GM11168 (cell line): ENCODE data around the gene GNA12.

ENCODE experiments used
- in situ Hi-C: fragments of 300-500 bp; cut with MboI; formaldehyde crosslinking; loops from one replicate; pipeline ENCODE4 v1.12.0; 2022; ENCODE audit warnings: low sequenced_read_pairs; ENCODE audit not compliant: unreplicated experiment

Gene GNA12

DNA sequence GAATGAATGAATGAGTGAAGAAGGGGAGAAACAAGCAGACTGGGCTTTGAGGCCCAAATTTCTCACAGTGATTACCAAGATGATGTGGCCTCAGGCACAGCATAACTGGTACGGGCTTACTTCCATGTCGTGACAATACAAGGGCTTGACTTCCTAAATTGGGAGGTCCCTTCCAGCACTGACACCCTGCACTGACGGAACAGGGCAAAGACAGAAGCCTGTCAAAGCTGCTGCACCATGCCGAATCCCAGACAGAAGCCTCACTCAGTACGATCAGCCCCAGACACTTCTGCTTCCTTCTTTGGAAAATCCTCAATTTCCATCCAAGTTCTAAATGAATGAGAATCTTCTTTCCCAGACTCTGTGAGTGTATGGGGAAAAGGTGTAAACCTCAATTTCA is 51.9 kb downstream of the GNA12 start:
- in situ Hi-C loops = no loop called here

GRCh38 chr7:2791390-2791789 is 52.7 kb downstream of the GNA12 start:
- in situ Hi-C loops = no loop called here

GRCh38 chr7:2787251-2787951 is 56.7 kb downstream of the GNA12 start:
- in situ Hi-C loops = no loop called here

DNA sequence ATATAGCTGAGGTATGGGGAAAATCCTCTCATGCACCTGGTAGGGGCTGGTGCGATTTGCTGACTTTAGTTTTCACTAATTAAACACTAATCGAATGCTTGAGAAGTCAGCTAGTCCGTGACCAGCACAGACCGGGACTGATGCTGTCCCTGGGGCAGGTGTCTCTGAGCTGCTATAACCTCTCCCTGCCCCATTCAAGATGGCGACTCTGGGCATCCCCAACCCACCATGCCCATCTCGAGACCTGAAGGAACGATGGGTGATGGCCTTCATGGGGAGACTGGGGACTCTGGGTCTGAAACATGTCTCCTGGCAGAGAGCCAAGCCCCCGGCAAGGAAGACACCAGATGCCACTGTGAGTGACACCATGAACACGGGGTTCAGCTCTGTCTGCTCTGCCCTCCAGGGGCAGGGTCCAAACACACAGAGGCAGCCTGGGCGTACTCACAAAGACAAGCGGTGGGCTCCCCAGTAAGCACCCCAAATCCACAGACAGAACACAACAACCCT is 57.4 kb downstream of the GNA12 start:
- in situ Hi-C loops = no loop called here

DNA sequence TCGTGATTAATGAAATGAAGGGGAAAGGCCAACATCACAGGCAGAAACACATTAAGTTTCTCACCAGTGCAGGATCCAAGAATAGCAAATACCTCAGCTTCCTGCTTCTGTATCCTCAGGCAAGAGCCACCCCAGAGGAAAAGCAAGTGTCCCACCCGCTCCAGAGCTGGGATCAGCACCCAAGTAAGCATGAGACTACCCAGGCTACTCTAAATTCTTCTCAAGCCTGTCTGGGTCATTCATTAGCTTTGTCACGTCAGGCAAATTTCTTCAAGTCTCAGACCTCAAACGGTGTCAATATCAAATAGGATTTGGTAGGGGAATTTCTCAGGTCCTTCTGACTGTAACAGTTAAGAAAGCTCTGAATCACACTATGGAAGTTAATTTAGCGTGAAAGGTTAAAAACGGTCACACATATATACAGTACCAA is 59.0 kb downstream of the GNA12 start:
- in situ Hi-C loops = no loop called here

GRCh38 chr7:2782565-2782964 is 61.5 kb downstream of the GNA12 start:
- in situ Hi-C loops = no loop called here

- in situ Hi-C loops = no loop called here
Observed at GRCh38 chr7:2782121-2782520, 62.0 kb downstream of the GNA12 start.

DNA sequence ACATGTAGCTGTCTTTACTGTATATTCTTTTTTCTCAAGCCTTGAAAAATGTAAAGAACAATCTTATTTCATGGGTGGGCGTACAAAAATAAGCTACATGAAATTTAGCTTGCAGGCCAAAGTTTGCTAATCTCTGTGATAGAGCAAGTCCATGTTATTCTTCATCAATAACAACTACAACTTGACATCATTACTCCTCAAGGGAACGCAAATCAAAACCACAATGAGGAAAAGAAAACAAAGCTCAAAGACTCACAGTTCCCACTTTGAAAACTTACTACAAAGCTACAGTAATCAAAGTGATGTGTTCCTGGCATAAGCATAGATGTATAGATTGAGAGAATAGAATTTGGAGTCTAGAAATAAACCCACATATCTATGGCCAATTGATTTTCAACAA is 62.5 kb downstream of the GNA12 start:
- in situ Hi-C loops = no loop called here

- in situ Hi-C loops = no loop called here
Observed at GRCh38 chr7:2779051-2779450, 65.1 kb downstream of the GNA12 start.

DNA sequence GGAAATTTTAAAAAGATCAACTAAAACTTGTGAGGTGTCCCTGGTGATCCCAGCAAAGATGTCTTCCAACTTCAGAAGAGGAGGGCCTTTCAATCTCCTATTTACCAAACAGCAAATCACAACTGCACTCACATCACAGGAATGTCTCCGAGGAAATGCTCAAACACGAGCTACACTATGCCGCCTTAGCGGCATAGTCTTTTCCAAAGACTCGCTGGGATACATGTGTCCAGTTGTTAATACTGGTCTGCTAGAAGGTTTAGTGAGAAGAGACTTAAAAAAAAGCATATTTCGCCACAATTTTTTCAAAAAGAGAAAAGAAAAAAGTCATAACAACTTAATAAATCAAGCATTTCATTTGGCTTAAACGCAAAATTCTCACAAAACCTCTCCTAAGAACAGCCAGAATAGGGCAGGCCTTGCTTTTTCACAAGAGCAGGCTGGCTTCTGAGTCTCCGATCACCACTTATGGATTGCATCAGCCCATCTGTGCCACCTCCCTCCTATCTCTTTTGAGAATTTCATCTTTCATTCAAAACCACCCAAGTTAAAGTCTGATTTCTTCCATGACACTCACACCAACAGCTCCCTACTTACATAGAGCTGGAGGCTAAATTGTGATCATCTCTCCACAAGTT is 66.1 kb downstream of the GNA12 start:
- in situ Hi-C loops = no loop called here

DNA sequence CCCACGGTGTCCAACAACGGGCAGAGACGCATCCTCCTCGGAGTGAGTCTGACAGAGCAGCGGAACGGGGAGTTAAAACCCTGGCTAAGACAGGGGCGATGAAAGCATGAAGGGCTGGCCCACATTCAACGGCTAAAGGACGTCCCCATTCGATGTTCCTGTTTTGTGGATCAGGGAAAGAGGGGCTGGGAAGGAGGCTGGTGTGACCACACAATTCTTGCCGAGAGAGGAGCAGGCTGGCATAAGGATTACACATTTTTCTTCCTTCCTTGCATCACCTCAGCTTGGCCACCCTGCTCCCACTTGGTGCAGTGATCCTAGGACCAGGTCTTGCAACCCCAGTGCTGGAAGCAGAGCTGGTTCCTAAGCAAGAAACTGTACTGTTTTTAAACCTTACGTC is 67.7 kb downstream of the GNA12 start:
- in situ Hi-C loops = no loop called here

DNA sequence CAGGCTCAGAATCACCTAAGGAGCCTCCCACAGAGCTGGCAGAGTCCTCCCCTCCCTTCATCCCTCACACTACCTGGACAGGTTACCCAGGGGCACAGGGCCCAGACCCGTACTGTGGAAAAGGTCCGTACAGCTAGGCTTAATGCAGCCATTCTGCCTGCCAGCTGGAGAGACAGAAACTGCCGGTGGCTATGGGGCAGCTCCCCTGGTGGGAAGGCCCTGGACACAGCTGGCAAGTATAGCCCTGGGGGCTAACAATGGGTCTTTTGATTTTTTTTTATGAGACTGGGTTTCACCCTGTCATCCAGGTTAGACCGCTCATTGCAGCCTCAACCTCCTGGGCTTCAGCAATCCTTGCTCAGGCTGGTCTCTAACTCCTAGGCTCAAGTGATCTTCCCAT is 68.3 kb downstream of the GNA12 start:
- in situ Hi-C loops = no loop called here

GRCh38 chr7:2775376-2775775 is 68.7 kb downstream of the GNA12 start:
- in situ Hi-C loops = no loop called here

GRCh38 chr7:2774935-2775334 is 69.2 kb downstream of the GNA12 start:
- in situ Hi-C loops = no loop called here

- in situ Hi-C loops = no loop called here
Observed at GRCh38 chr7:2774280-2774679, 69.8 kb downstream of the GNA12 start.

GRCh38 chr7:2773608-2774007 is 70.5 kb downstream of the GNA12 start:
- in situ Hi-C loops = no loop called here

GRCh38 chr7:2771274-2771731 is 72.8 kb downstream of the GNA12 start:
- in situ Hi-C loops = no loop called here

- in situ Hi-C loops = no loop called here
Observed at GRCh38 chr7:2764621-2765020, 79.5 kb downstream of the GNA12 start.

- in situ Hi-C loops = no loop called here
Observed at GRCh38 chr7:2763597-2763996, 80.5 kb downstream of the GNA12 start.

DNA sequence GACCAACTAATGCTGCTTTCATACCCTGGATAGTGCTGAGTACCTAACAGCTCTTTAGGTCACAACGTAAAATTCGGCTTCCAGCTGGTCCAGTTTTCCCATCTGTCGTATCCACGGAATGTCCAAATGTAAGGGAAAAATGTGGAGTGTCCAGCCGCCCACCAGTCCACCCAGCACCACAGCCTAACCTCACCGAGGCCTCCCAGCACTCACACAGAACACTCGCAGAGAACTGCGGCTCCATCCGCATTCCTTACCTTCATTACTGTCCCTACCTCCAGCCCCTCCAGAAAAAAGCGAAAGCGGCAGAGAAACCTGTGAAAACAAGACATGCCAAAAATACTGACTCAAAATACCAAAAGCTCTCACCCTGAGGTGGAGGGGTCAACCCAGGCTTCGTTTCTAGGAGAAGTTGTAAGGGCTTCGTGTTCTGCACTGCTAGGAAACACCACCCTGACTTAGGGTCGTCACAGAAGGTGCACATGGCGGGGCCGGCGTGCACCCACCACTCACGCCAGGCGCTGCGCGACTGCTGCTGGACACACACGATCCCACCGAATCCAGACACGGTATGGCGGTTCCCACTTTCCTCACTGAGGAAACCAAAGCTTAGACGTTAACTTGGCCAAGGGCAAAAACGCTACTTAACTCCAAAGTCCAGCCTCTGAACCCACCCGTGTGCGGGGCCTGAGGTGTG is 82.2 kb downstream of the GNA12 start:
- in situ Hi-C loops = no loop called here

GRCh38 chr7:2761131-2761624 is 82.9 kb downstream of the GNA12 start:
- in situ Hi-C loops = no loop called here
